Kidney tubule cell (primary cell): ENCODE data around the gene PAQR7.

Experiments
- DNase-seq: peaks from one replicate; pipeline ENCODE4 v3.0.0-alpha.2; 2018; ENCODE audit warnings: low spot score

PAQR7 gene

DNA sequence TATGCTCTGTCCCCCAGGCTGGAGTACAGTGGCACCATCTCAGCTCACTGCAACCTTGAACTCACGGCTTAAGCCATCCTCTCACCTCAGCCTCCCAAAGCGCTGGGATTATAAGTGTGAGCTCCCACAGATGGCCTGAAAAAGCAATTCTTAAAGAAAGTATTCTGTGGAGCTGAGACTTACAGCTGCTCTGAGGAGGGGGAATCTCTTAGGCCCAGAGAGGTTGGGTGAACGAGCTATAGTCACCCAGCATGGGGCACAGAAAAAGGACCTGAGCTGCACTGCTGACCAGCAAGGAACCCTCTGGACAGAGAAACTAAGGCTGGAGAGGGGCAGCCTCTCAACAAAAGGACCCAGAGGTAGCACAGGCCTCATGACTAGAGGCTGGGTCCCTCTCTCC, 1.3 kb downstream of the PAQR7 start:
- no peak for DNase-seq

GRCh38 chr1:25873120-25873519, 2.4 kb downstream of the PAQR7 start:
- peak; percentile 31 for DNase-seq

- DNase-seq = no peak
These were observed 2.8 kb downstream of the PAQR7 start for GRCh38 chr1:25872713-25873112.

GRCh38 chr1:25871704-25872494, 3.6 kb downstream of the PAQR7 start:
- DNase-seq = no peak

GRCh38 chr1:25871086-25871703, 4.3 kb downstream of the PAQR7 start:
- no peak for DNase-seq

DNA sequence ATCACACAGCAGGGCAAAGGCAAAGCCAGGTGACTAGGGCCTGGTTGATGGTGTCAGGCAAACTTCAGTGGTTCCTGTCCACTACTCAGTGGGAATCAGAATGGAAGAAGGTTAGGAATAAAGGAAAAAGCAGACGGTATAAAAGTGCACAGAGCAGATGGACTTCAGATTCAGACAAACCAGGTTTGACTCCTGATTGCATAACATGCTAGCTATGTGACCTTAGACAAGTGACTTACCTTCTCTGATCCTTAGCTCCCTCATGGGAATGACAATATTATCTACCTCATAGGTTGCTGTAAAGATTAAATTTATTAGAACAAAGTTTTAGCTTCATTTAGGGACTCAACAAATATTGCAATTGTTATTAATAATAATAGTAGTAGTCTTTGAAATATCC, 4.9 kb downstream of the PAQR7 start:
- no peak for DNase-seq

DNA sequence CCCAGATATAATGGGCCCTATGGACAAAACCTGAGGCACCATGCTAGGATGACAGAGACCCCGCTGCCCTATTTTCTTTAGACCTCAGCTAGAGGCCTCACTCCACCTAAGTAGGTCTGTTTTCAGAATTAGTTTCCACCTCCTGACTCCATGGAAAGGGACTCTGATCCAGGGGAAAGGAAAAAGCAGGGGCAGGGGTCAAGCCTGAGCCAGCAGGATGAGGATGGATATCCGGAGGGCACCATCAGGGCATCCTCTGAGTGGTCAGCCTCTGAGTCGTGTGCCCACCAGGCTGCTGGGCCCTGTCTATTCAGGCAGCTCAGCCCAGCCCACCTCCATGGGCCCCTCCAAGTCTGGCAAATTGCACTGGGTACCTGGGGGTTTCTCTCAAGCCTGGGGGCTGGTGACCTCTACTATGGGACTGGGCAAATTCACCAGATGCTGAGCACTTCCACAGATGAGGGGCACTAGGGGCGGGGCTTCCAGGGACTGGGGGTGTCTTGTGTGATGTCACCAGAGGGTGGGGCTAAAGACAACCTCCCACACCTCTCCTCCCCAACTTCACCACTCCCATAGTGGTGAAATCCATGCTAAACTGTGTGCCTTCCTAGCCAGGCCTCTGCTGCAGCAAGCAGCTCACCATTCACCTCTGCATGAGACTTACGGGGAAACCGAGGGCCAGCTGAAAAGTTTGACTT, 5.5 kb downstream of the PAQR7 start:
- DNase-seq = no peak

DNA sequence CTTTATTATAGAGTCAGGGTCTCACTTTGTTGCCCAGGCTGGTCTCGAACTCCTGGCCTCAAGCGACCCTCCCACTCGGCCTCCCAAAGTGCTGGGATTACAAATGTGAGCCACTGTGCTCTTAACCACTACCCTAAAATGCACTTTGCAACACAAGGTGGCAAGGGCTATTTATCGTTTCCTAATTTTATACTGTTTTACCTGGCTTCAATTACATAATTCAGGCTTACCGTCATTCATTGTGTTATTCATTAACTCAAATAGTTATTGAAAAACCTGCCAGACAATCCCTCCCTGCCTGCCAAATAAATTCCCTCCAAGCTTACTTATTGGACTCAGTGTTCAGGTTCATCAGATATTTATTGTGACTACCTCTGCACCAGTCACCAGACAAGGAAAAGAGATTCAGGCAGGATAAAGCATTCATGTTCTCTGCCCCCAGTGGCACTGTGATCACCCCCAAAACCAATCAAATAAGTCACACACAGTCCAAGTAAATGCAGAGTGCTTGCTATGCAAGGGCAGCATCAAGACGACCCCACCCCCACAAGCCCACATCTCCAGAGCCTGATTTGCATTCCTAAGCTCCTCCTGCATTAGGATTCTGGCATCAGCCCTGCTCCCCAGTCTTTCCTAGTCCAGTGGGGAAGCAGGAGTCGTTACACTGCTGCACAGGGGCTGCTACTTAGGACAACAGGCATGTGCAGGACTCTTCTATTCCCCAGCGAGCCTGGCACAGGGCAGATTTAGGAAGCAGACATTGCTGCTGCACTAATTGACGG, 8.1 kb downstream of the PAQR7 start:
- peak; percentile 88 for DNase-seq

GRCh38 chr1:25866288-25866687, 9.2 kb downstream of the PAQR7 start:
- DNase-seq = no peak

DNA sequence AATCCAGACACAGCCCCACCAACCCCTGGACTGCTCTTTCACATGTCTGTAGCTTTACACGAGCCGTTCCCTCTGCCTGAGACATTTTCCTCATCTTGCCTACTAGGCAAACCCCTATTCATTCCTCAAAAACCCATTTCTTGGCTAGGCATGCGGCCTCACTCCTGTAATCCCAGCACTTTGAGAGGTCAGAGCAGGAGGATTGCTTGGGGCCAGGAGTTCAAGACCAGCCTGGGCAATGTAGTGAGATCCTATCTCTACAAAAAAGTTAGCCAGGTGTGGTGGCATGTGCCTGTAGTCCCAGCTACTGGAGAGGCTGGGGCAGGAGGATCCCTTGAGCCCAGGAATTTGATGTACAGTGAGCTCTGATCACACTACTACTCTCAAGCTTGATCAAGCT, 11.1 kb downstream of the PAQR7 start:
- no peak for DNase-seq

DNA sequence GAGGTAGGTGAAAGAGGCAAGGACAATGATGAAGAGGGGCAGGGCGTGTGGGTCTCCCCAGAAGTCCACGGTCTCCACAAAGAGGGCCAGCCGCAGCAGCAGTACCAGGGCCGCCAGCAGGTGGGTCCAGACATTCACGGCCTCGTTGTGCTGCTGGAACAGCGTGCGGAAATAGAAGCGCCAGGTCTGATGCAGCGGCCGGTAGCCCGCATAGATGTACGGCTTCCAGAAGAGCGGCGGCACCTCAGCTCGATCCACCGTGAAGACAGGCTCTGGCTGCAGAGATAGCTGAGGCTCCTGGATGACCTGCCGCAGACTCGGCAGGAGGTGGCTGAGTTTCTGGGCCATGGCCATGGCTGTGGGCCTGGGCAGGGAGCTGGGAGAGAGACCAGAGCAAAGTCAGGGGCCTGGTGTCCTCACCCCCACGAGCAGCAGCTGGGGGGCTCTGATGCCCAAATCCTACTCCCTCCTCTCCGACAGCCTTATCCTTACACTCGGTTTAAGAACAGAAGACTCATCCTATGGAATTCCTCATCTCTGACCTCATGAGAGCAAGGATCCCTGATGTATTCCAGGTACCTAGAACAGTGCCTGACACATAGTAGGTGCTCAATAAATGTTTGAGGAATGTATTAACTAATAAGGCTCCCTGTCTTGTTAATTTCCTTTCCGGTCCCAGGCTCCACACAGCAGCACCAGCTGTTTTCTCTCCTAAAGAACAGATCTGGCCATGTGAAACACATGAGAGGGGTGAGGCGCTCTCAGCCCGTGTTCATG, 11.8 kb downstream of the PAQR7 start:
- no peak for DNase-seq

- DNase-seq = no peak
These were observed 12.6 kb downstream of the PAQR7 start for GRCh38 chr1:25862785-25863485.

GRCh38 chr1:25861316-25862286, 13.9 kb downstream of the PAQR7 start:
- DNase-seq = no peak

DNA sequence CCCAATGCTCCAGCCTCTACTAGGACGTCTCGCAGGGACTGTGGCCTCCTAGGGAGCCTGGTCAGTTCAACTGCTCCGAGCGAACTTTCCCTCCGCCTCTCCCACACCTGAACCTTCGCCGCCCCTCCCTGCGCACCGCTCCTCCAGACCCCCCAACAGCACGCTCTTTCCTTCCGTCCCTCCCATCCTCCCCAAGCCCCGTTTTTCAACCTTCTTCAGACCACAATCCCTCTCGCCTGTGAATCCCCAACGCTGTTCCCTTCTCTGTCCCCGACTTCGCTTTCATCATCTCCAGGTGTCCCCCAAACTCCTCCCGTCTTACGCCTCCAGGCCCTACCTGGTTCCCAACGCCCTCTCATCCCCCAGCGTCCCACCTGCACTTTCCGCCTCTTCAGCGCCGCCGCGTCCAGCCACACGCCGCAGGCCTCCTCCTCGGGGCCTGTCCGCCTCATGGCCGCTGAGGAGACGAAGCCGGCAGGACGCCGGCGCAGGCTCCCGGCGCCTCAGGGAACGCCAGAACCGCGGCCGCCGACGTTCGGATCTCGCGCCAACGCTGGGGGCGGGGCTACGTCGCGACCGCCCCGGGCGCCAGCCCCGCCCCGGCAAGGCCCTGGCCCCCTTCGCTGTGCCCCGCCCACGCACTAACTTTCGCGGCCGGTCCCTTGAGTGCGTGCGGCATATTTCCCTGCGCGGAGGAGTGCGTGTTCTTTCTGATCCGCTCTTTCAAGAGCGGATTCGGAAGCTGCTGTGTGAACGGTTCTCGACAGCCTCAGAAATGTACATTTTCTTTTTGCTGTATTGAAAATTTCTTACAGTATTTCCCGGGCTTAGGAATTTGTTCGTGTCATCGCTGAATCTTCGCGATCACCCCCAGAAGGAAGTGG, 16.4 kb downstream of the PAQR7 start, which contains the start of gene AUNIP:
Gene AUNIP (minus strand): TSS at position 552 of the 884 bp plus-strand sequence. CDS start 100 bp downstream, at position 452.
- DNase-seq = peak; percentile 90

- no peak for DNase-seq
These were observed 17.0 kb downstream of the PAQR7 start for GRCh38 chr1:25858494-25858893.

GRCh38 chr1:25856856-25857255, 18.7 kb downstream of the PAQR7 start:
- DNase-seq = no peak

- no peak for DNase-seq
These were observed 21.0 kb downstream of the PAQR7 start for GRCh38 chr1:25854554-25854953.

GRCh38 chr1:25848531-25848930, 27.0 kb downstream of the PAQR7 start:
- no peak for DNase-seq

GRCh38 chr1:25847929-25848328, 27.6 kb downstream of the PAQR7 start:
- DNase-seq = no peak
